ENCODE measurements around the gene FRMD3. TPM values are rescaled to one million over a fixed set of nuclear protein-coding genes. Genes with fewer than 3 reads are reported as not detected.

The FRMD3 gene
- total RNA-seq, 1 experiment from 2014 or later: 0.10 TPM

DNA sequence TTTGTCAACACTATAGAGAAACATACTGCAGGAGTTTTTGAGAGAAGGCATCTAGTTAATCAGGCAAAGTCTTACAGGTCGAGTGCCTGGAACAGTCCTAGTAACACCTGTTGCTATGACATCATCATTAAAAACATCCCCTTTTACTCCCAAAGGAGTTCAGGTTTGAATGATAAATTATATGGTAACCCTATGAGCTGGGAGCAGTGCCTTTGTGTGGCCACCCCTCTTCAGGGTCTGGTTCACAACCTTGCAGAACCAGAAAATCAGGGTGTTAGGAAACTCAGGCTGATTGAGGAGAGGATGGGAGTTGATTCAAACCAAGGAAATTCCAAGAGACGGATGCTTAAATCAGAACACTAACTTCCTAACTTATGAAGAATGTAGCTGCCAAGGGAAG, 296.1 kb downstream of the FRMD3 start:
- DNase-seq: no peak
- no peaks in the 10 kb centered on the region for H3K27me3 ChIP-seq (ENCODE audit: control insufficient read depth, insufficient read depth, low read length)
- no peak overlapping the region for H3K4me3 ChIP-seq (ENCODE audit: insufficient read depth, low read depth, low read length)
- H3K36me3 ChIP-seq (replicated peaks; ENCODE audit: control insufficient read depth, insufficient read depth, low read length): no peaks in the 10 kb centered on the region

DNA sequence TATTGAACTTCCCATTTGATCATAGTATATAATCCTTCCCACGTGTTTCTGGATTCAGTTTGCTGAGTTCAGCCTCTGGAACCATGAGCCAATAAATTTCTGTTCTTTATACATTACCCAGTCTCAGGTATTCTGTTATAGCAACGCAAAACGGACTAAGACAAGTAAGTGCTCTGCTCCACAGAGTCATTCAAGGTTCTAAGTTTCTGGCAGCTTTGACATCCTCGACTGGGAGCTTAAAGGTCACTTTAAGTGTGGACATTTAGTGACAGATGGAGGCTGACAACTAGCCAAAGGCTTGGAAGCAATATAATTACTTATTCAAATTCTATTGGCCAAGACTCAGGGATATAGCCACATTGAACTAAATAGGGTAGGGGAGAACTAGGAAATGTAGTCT, 297.5 kb downstream of the FRMD3 start:
- no peaks in the 10 kb centered on the region for H3K27me3 ChIP-seq (ENCODE audit: control insufficient read depth, insufficient read depth, low read length)
- no peak for DNase-seq
- no peaks in the 10 kb centered on the region for H3K36me3 ChIP-seq (replicated peaks; ENCODE audit: control insufficient read depth, insufficient read depth, low read length)
- H3K4me3 ChIP-seq (ENCODE audit: insufficient read depth, low read depth, low read length): no peak overlapping the region

- Histone ChIP-seq H3K4me3 (ENCODE audit: insufficient read depth, low read depth, low read length) (no peak overlapping the region), H3K27me3 (ENCODE audit: control insufficient read depth, insufficient read depth, low read length) (no peaks in the 10 kb centered on the region), H3K36me3 (replicated peaks; ENCODE audit: control insufficient read depth, insufficient read depth, low read length) (no peaks in the 10 kb centered on the region)
- no peak for DNase-seq
These were observed 298.5 kb downstream of the FRMD3 start for GRCh38 chr9:83239747-83240146.

- Histone ChIP-seq H3K27me3 (ENCODE audit: control insufficient read depth, insufficient read depth, low read length) (no peaks in the 10 kb centered on the region), H3K36me3 (replicated peaks; ENCODE audit: control insufficient read depth, insufficient read depth, low read length) (no peaks in the 10 kb centered on the region), H3K4me3 (ENCODE audit: insufficient read depth, low read depth, low read length) (no peak overlapping the region)
- DNase-seq: no peak
These were observed 299.1 kb downstream of the FRMD3 start for GRCh38 chr9:83238871-83239640.

DNA sequence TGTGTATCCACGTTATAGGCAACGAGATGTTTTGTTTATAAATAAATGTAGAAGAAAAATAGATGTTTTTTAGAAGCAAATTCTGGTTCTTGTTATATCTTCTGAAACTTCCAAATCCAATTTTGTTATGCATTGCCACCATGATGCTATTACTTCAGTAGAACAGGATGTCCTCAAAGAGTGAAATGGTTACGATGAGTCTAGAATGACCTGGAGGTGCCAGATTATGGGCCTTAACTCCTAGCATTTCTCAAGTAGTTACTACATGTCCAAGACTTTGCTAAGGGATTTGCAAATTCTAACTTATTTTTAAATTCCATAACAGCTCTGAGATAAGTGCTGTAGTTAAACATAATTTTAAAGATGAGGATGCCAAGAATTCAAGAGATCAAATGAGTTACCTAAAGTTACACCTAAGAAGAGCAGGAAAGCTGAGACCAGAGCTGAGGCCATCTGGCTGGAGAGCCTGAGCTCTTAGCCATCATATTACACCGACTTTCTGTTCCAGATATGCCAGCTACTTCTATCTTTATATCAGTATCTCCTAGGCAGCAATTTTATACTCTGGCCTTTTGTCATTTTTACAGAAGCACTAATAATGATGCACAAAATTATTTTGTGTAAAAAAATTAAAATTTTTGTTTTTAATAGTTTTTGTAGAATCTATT, 302.0 kb downstream of the FRMD3 start:
- Histone ChIP-seq H3K4me3 (ENCODE audit: insufficient read depth, low read depth, low read length) (no peak overlapping the region), H3K27me3 (ENCODE audit: control insufficient read depth, insufficient read depth, low read length) (no peaks in the 10 kb centered on the region), H3K36me3 (replicated peaks; ENCODE audit: control insufficient read depth, insufficient read depth, low read length) (no peaks in the 10 kb centered on the region)
- no peak for DNase-seq

DNA sequence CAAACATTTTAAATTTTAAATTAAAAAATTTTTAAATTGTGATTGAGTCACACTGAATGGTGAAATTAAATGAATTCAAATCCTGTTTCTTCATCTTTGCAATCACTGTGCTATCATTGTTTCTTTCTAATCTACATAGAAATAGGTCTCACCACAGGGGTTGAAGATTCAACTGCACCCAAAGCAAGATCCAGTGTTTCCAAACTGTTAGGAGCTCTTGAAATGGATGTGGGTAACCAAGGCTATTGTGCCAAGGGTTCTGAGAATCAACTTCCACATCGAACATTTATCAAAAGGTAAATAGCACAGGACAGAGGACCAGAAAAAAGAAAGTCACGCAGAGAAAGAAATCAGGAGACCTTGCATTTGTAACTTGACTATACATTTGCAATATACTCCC, 302.7 kb downstream of the FRMD3 start:
- no peaks in the 10 kb centered on the region for H3K36me3 ChIP-seq (replicated peaks; ENCODE audit: control insufficient read depth, insufficient read depth, low read length)
- H3K4me3 ChIP-seq (ENCODE audit: insufficient read depth, low read depth, low read length): no peak overlapping the region
- peak; percentile 57 for DNase-seq
- H3K27me3 ChIP-seq (ENCODE audit: control insufficient read depth, insufficient read depth, low read length): no peaks in the 10 kb centered on the region

DNA sequence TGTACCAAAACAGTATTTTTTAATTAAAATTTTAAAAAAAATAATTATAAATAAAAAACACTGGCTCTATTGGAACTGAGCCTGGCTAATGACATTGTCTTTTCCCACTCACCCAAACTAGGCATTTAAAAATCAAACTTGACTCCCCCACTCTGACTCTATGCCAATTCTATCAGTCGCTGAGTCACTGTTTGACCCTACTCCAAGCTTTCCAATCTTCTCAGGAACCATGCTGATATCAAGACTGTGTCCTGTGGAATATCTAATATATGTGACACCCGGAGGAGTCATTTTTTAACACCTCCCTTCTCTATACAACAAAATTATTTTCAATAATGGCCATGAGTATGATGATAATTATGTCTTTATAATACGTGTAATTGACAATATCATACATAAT, 303.7 kb downstream of the FRMD3 start:
- H3K4me3 ChIP-seq (ENCODE audit: insufficient read depth, low read depth, low read length): no peak overlapping the region
- no peaks in the 10 kb centered on the region for H3K27me3 ChIP-seq (ENCODE audit: control insufficient read depth, insufficient read depth, low read length)
- no peak for DNase-seq
- no peaks in the 10 kb centered on the region for H3K36me3 ChIP-seq (replicated peaks; ENCODE audit: control insufficient read depth, insufficient read depth, low read length)

DNA sequence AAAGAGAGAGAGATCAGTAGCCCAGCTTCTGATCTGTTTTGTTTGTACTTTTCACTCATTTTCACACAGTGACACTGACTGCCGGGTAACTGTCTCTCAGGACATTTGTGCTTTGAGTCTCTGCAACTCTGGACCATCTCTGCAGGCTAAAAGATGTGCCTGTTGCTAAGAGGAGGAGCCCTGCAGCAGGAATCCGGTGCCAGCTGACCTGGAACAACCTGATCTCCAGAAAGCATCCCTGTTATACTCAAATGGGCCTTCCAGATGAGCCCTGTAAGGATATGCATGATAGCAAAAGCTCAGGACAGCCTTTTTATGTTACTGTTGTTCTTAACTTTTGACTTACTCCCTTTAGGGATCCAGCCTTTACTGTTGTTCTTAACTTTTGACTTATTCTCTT, 304.6 kb downstream of the FRMD3 start:
- no peak for DNase-seq
- H3K36me3 ChIP-seq (replicated peaks; ENCODE audit: control insufficient read depth, insufficient read depth, low read length): no peaks in the 10 kb centered on the region
- H3K27me3 ChIP-seq (ENCODE audit: control insufficient read depth, insufficient read depth, low read length): no peaks in the 10 kb centered on the region
- H3K4me3 ChIP-seq (ENCODE audit: insufficient read depth, low read depth, low read length): no peak overlapping the region

DNA sequence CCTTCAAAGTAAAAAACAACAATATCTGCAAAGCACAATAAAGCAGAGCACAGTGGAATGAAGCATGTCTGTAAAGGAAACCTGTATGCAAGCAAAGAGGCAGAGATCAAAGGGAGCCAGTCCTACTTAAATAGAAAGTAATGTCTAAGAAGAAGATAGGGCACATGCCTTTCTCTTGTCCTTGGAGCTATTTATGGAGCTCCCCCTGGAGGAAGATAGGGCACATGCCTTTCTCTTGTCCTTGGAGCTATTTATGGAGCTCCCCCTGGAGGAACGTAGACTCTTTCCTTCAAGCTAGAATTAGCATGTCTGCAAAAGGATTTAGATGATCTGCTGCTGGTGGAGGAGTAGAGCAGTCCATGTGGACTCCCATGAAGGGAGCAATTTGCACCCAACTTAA, 307.2 kb downstream of the FRMD3 start:
- Histone ChIP-seq H3K4me3 (ENCODE audit: insufficient read depth, low read depth, low read length) (no peak overlapping the region), H3K36me3 (replicated peaks; ENCODE audit: control insufficient read depth, insufficient read depth, low read length) (no peaks in the 10 kb centered on the region), H3K27me3 (ENCODE audit: control insufficient read depth, insufficient read depth, low read length) (no peaks in the 10 kb centered on the region)
- no peak for DNase-seq

DNA sequence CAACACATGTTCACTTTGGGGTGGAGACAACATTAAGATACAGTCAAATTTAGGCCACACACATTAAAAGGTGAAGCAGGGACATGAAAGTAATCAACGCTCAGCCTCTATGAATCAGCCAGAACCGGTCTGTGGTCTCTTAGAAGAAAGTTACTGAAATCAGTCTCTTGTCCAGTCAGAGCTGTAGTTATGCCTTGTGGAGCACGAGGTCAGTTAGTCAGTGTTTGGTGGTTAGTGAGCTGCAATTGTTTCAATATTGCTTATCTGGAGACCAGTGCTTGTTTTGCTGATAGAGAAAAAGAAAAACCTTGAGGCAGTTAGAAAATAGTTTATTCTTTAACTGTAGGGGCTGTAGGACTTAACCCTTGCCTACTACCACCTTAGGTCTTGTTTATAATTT, 317.5 kb downstream of the FRMD3 start:
- DNase-seq: no peak
- H3K4me3 ChIP-seq (ENCODE audit: insufficient read depth, low read depth, low read length): no peak overlapping the region
- peaks cover 7% of the 10 kb centered on the region for H3K27me3 ChIP-seq (ENCODE audit: control insufficient read depth, insufficient read depth, low read length)
- H3K36me3 ChIP-seq (replicated peaks; ENCODE audit: control insufficient read depth, insufficient read depth, low read length): no peaks in the 10 kb centered on the region

DNA sequence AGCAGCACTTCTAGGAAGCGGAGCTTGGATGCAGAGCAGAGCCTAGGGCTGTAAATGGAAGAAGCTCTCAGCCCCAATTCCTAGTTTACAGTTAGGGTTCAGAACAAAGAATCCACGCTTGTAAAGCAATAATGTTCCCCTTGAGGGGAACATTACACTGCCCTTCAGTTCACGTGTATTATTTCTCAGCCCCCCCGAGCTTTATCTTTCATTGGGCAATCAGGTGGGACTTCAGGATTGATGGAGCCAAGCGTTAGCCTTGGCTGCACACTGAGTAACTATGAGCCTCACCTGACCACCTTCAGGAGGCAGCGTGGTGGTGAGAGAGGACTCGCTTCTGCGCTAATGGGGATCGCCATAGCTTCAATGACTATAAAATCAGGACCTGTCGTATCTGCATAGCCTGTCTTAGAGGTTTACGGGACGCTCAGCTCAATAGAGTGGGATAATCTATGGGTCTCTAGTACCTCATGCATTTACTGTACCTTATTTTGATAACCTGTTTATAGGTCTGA, 318.2 kb downstream of the FRMD3 start:
- DNase-seq: no peak
- Histone ChIP-seq H3K36me3 (replicated peaks; ENCODE audit: control insufficient read depth, insufficient read depth, low read length) (no peaks in the 10 kb centered on the region), H3K4me3 (ENCODE audit: insufficient read depth, low read depth, low read length) (peak overlapping the region; percentile 46; the same call in 1 of the 2 replicates), H3K27me3 (ENCODE audit: control insufficient read depth, insufficient read depth, low read length) (peaks cover 7% of the 10 kb centered on the region)

GRCh38 chr9:83219154-83219923, 318.9 kb downstream of the FRMD3 start:
- Histone ChIP-seq H3K36me3 (replicated peaks; ENCODE audit: control insufficient read depth, insufficient read depth, low read length) (no peaks in the 10 kb centered on the region), H3K27me3 (ENCODE audit: control insufficient read depth, insufficient read depth, low read length) (peaks cover 7% of the 10 kb centered on the region), H3K4me3 (ENCODE audit: insufficient read depth, low read depth, low read length) (peak overlapping the region; percentile 46)
- DNase-seq: peak; percentile 66

GRCh38 chr9:83218411-83219090, 319.6 kb downstream of the FRMD3 start:
- no peak for DNase-seq
- Histone ChIP-seq H3K36me3 (replicated peaks; ENCODE audit: control insufficient read depth, insufficient read depth, low read length) (no peaks in the 10 kb centered on the region), H3K27me3 (ENCODE audit: control insufficient read depth, insufficient read depth, low read length) (peaks cover 7% of the 10 kb centered on the region), H3K4me3 (ENCODE audit: insufficient read depth, low read depth, low read length) (no peak overlapping the region)

- no peaks in the 10 kb centered on the region for H3K27me3 ChIP-seq (ENCODE audit: control insufficient read depth, insufficient read depth, low read length)
- DNase-seq: no peak
- no peak overlapping the region for H3K4me3 ChIP-seq (ENCODE audit: insufficient read depth, low read depth, low read length)
- H3K36me3 ChIP-seq (replicated peaks; ENCODE audit: control insufficient read depth, insufficient read depth, low read length): no peaks in the 10 kb centered on the region
These were observed 328.9 kb downstream of the FRMD3 start for GRCh38 chr9:83209188-83209731.

All from H7 (cell line).